Pancreas (tissue), 10 donors: ENCODE data around the gene ARHGAP26. TPM values are rescaled to one million over a fixed set of nuclear protein-coding genes. Genes with fewer than 3 reads are reported as not detected.

Experiments
- ATAC-seq, 4 donors: fragments of 200-7000 bp; cut with Tn5 transposase; one replicate each; pipeline versions ENCODE4 v1.8.0 to v1.9.1; 2020; ENCODE audit warnings: mild to moderate bottlenecking in 4 of 4, moderate library complexity in 4 of 4
- DNase-seq, 6 donors: peaks; one replicate each; pipeline ENCODE4 v3.0.0-alpha.2; 2020
- FAIRE-seq: peaks from 2 replicates; lab custom pipeline; 2012; peaks lifted over from hg19 to GRCh38; lab: Jason Lieb, UNC
- H3K27ac ChIP-seq, 4 donors: fragments of 200-600 bp; sonication (generic); 1 replicate in 3 of 4; 2 replicates in 1 of 4; pipeline versions ENCODE4 v1.5.0 to v1.8.0; 2020
- H3K27me3 ChIP-seq, 4 donors: fragments of 200-600 bp; one replicate each; pipeline ENCODE4 v1.8.0; 2021
- H3K36me3 ChIP-seq, 3 donors: fragments of 200-600 bp; sonication (generic) in 1 of 3; one replicate each; pipeline versions ENCODE4 v1.5.0 to v1.8.0; 2020 to 2021
- H3K4me1 ChIP-seq, 3 donors: fragments of 200-600 bp; one replicate each; pipeline ENCODE4 v1.8.0; 2021
- H3K4me3 ChIP-seq, 4 donors: fragments of 200-600 bp; sonication (generic) in 2 of 4; one replicate each; pipeline versions ENCODE4 v1.5.0 to v1.8.0; 2020 to 2021
- H3K9me3 ChIP-seq, 4 donors: fragments of 200-600 bp; one replicate each; pipeline ENCODE4 v1.8.0; 2021
- WGBS, 2 donors: extraction: QIAGEN DNeasy Blood & Tissue Kit; methylation state at CpG; one replicate each; pipeline ENCODE4 v1.1.7; 2013; 5-methylcytosine and 5-hydroxymethylcytosine counted together
- intact Hi-C, 3 donors: fragments of 100-400 bp; cut with DNase I; formaldehyde crosslinking; loops; one replicate each; pipeline versions ENCODE4 v1.11.1 to v1.14.2; 2022
- polyA plus RNA-seq, 2 donors: library from polyadenylated mRNA; stranded (reverse); fragments of 200-250 nt; gene quantifications; one replicate each; pipeline ENCODE4 v1.2.3, GENCODE V29; 2013
- total RNA-seq, 6 donors: library from RNA; stranded (reverse); fragmentation: NEBNext Ultra II Directional in 4 of 6; extraction: Animal tissue kit (Norgen Biotek cat#: 25700) in 4 of 6; gene quantifications; one replicate each; pipeline versions ENCODE4 v1.2.1 to v1.2.4, GENCODE V29; 2021 to 2023
- TF ChIP-seq, protein P1 (sequence below), 4 donors: fragments of 200-600 bp; sonication (generic) in 3 of 4; IDR thresholded peaks; one replicate each; pipeline versions ENCODE4 v1.5.0 to v1.8.0; 2021; ENCODE audit warnings: antibody characterized with exemption in 4 of 4
- donor health status: healthy with polysubstance abuse.
- donor health status: DM: no; HTN: no; CAD: no; lungs with moderate emphysema.
- donor health status: DM: no; HTN: no; CAD: no.
- donor health status: control.
- donor health status: control.
- donor health status: Bipolar disorder and iron deficiency.
- donor health status: DM: yes; HTN: yes; CAD: no.
- donor health status: DM: no; HTN: no; CAD: no.
- donor health status: DM: no; HTN: no; CAD: no.
- donor health status: DM: yes; HTN: yes; CAD: no.

The ARHGAP26 gene
- total and polyA plus RNA-seq, 8 donors = 3.0 to 28.1 (median 10.3) TPM

DNA sequence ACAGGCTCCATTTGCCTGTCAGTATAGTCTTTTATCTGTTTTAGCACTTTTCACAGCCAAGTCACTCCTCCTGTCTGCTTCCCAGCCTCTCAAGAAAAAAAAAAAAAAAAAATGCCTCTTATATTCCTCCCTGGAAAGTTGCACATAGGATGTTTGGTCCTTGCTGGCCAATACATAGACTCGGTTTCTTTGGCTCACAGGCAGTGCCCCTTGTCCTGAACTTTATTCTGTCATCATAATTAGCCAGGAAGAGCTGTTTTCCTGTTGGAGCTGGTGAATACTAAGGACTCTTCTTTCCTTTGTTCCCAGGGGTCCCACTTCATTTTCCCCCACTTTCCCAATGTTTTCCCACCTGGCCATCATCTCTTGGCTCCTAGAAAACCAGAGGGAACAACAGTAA lies 442.1 kb downstream of the ARHGAP26 start:
- Histone ChIP-seq H3K4me3 (no peak overlapping the region), H3K4me1 (no peaks in the 10 kb centered on the region), H3K36me3 (no peaks in the 10 kb centered on the region), H3K27me3 (no peaks in the 10 kb centered on the region), H3K27ac (no peak overlapping the region), H3K9me3 (no peaks in the 10 kb centered on the region)
- DNase-seq (no peak), ATAC-seq (no peak), FAIRE-seq (no peak)
- intact Hi-C loops = no loop called here
- TF ChIP-seq, protein P1, sequence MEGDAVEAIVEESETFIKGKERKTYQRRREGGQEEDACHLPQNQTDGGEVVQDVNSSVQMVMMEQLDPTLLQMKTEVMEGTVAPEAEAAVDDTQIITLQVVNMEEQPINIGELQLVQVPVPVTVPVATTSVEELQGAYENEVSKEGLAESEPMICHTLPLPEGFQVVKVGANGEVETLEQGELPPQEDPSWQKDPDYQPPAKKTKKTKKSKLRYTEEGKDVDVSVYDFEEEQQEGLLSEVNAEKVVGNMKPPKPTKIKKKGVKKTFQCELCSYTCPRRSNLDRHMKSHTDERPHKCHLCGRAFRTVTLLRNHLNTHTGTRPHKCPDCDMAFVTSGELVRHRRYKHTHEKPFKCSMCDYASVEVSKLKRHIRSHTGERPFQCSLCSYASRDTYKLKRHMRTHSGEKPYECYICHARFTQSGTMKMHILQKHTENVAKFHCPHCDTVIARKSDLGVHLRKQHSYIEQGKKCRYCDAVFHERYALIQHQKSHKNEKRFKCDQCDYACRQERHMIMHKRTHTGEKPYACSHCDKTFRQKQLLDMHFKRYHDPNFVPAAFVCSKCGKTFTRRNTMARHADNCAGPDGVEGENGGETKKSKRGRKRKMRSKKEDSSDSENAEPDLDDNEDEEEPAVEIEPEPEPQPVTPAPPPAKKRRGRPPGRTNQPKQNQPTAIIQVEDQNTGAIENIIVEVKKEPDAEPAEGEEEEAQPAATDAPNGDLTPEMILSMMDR (IDR thresholded peaks at IDR 0.05) = no peak
- WGBS, 2 donors = 88 to 91% methylated on average over 1 of the region's 1 CpG

DNA sequence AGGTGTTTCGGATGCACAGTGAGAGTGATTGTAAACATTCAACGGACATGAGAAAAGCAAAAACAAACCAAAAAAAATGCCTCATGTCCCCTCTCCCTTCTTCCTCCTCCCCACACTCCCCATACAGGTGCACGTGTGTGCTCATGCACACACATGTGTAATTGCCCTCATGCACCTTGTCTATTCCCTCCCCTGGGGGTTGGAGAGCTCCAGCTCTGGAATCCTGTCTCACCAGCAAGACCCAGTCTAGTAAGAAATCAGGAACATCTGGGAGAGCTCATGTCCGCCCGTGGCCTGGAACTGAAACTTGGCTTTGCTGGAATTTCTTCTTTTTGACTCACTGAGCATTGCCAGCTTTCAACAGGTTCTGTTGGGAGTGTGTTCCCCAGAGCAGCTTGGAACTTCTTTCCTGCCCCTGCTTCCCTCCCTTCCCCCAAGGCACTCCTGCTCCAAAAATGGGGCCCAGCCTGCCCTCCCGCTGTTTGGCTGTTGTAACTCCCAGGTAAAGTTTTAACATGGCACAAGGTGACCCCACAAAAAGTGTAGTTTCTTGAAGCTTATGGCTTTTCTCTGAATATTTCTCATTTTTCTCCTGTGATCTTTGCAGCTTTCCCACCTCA lies 443.2 kb downstream of the ARHGAP26 start:
- intact Hi-C loops = no loop called here
- Histone ChIP-seq H3K27ac (no peak overlapping the region), H3K9me3 (no peaks in the 10 kb centered on the region), H3K4me1 (no peaks in the 10 kb centered on the region), H3K36me3 (no peaks in the 10 kb centered on the region), H3K27me3 (no peaks in the 10 kb centered on the region), H3K4me3 (no peak overlapping the region)
- DNase-seq (no peak), FAIRE-seq (no peak), ATAC-seq (no peak)
- TF ChIP-seq, protein P1 (IDR thresholded peaks at IDR 0.05) = no peak
- WGBS, 2 donors = 74 to 90% methylated on average over 6 of the region's 6 CpGs

DNA sequence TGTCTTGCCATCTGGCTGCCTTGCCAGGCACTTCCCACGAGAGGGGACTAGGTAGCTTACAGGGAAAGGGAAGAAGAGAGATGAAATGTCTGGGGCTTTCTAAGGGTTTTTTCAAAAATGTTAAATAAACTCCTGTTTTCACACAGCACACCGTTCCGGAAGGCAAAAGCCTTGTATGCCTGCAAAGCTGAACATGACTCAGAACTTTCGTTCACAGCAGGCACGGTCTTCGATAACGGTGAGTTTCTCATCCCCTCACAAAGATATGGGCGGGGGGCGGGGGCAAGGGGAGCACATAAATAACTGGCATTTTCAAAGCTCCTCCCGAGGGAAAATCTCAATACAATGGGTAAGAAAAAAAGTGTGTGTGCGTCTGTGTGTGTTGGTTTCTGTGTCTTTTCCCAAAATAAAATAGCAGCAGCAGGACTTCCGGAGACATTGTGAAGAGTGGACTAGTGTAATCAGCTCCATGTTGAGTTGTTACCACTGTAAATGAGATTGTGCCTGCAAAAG lies 443.7 kb downstream of the ARHGAP26 start:
- 79 to 83% methylated on average over 12 of the region's 12 CpGs for WGBS, 2 donors
- H3K36me3 ChIP-seq = no peaks in the 10 kb centered on the region
- DNase-seq (no peak), ATAC-seq (no peak), FAIRE-seq (no peak)
- H3K4me3 ChIP-seq = no peak overlapping the region
- TF ChIP-seq, protein P1 (IDR thresholded peaks at IDR 0.05) = no peak
- H3K4me1 ChIP-seq = no peaks in the 10 kb centered on the region
- no peaks in the 10 kb centered on the region for H3K9me3 ChIP-seq
- no peak overlapping the region for H3K27ac ChIP-seq
- intact Hi-C loops = no loop called here
- no peaks in the 10 kb centered on the region for H3K27me3 ChIP-seq

DNA sequence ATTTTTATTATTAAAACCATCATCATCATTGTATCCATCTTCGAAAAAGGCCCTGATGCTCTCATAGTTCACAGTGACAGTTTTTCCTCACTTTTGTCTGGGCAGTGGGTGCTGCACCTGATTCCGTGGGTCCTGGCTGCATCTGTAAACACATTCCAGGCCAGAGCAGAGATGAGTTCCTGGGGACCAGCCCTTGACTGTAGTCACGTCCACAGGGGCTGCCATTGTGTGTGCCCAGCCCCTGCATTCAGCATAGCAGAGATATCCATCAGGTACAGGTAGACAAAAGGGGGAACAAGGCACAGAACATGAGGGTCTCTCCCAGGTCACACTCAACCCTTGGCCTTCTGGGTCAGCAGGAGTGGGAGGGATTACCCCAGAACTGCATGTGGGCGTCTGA lies 444.3 kb downstream of the ARHGAP26 start:
- ATAC-seq = no peak
- Histone ChIP-seq H3K4me1 (no peaks in the 10 kb centered on the region), H3K4me3 (no peak overlapping the region), H3K27me3 (no peaks in the 10 kb centered on the region), H3K27ac (no peak overlapping the region), H3K36me3 (no peaks in the 10 kb centered on the region), H3K9me3 (no peaks in the 10 kb centered on the region)
- TF ChIP-seq, protein P1 (IDR thresholded peaks at IDR 0.05) = no peak
- intact Hi-C loops = no loop called here
- no peak for DNase-seq
- WGBS, 2 donors = 90 to 93% methylated on average over 4 of the region's 4 CpGs
- no peak for FAIRE-seq

DNA sequence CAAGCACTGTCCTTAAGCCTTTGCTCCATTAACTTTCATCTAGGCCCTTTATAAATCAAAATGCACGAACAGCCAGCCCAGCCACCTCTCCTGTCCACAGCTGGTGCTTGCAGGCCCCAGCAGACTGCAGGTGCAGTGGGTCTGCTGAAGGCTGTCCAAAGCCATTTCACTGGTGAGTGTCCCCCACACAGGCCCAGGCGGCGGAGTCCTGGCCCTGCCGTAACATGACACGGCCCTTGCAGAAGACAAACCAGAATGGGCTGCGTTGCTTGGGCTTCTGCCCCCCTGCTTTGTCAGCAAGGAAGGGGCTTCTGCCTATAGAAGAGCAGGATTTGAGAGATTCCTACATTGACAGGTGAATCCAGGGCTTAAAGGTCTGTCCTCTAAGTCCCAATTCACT lies 444.7 kb downstream of the ARHGAP26 start:
- no peak overlapping the region for H3K4me3 ChIP-seq
- FAIRE-seq = no peak
- H3K36me3 ChIP-seq = no peaks in the 10 kb centered on the region
- ATAC-seq = no peak
- no peaks in the 10 kb centered on the region for H3K4me1 ChIP-seq
- TF ChIP-seq, protein P1 (IDR thresholded peaks at IDR 0.05) = no peak
- no peaks in the 10 kb centered on the region for H3K9me3 ChIP-seq
- intact Hi-C loops = no loop called here
- DNase-seq = no peak
- 78 to 83% methylated on average over 6 of the region's 6 CpGs for WGBS, 2 donors
- no peaks in the 10 kb centered on the region for H3K27me3 ChIP-seq
- no peak overlapping the region for H3K27ac ChIP-seq
